Subcutaneous adipose tissue (tissue), 4 donors: ENCODE results near the gene CCDC73. TPM values are rescaled to one million over a fixed set of nuclear protein-coding genes. Genes with fewer than 3 reads are reported as not detected.

ENCODE experiments used
- total RNA-seq, 4 donors: library from RNA; depleted of rRNA; stranded (reverse); fragments of >200 nt; gene quantifications; one replicate each; pipeline ENCODE4 v1.1.0, GENCODE V29; 2016
- TF ChIP-seq, protein P1 (sequence below): fragments of 450-650 bp; IDR thresholded peaks from one replicate; pipeline ENCODE4 v1.5.1; 2016; ENCODE audit warnings: low read depth, mild to moderate bottlenecking, control low read depth, antibody characterized with exemption, moderate library complexity

Gene CCDC73
- total RNA-seq, 4 donors from 2014 or later, result 0.17 TPM; not detected in 3

DNA sequence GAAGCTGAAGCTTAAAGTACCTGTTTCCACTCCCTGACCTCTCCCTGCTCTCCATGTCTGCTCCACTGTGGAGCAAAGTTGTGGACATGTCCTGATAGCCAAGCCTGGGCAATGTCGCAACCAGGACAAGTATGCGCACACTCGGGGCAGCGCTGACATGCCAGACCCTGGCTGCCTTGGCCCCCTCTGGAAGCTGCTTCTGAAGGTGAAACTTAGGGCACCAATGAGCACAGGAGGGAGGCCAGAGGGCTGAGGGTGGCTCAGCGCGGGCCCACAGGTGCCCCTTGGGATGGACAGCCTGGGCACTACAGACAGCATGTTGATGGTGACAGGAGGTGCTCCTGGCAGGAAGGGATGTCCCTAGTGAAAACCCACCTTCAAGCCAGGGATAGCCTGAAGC is 90.2 kb downstream of the CCDC73 start:
- TF ChIP-seq, protein P1, sequence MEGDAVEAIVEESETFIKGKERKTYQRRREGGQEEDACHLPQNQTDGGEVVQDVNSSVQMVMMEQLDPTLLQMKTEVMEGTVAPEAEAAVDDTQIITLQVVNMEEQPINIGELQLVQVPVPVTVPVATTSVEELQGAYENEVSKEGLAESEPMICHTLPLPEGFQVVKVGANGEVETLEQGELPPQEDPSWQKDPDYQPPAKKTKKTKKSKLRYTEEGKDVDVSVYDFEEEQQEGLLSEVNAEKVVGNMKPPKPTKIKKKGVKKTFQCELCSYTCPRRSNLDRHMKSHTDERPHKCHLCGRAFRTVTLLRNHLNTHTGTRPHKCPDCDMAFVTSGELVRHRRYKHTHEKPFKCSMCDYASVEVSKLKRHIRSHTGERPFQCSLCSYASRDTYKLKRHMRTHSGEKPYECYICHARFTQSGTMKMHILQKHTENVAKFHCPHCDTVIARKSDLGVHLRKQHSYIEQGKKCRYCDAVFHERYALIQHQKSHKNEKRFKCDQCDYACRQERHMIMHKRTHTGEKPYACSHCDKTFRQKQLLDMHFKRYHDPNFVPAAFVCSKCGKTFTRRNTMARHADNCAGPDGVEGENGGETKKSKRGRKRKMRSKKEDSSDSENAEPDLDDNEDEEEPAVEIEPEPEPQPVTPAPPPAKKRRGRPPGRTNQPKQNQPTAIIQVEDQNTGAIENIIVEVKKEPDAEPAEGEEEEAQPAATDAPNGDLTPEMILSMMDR, result no peak

- TF ChIP-seq, protein P1, result no peak
These were observed 92.8 kb downstream of the CCDC73 start for GRCh38 chr11:32701616-32702015.

DNA sequence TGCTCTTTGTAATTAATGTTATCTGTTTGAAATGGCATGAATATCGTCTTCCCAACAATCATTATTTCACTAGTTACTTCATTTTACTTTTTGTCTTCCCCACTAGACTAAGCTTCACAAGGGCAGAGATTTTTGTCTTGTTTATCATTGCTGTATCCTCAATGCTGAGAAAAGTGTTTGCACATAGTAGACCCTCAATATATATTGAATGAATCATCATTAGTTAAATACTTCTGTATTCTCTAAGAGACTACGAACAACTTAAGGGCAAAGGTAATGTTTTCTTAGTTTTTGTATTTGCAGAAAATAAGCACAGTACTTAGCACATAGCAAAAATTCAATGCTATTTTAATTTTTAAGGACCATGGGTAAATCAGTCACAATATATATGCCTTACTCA is 95.9 kb downstream of the CCDC73 start:
- TF ChIP-seq, protein P1, result no peak

DNA sequence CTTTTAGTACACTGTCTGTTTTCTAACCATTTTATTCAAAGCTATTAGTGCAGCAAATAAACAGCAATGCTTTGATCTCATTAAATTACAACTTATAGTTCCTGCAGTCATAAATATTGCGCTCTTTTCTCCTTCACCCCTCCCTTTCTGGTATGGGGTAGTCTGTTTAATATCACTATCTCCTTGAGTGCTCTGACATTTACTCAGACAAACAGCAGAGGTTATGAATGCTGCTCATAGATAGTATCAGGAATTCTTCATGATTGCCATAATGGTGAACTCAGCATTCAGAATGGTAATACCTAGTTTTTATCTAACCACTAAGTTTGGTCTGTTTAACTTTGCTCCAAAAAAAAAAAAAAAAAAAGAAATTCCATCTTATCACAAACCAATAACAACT is 123.4 kb downstream of the CCDC73 start:
- TF ChIP-seq, protein P1, result no peak

DNA sequence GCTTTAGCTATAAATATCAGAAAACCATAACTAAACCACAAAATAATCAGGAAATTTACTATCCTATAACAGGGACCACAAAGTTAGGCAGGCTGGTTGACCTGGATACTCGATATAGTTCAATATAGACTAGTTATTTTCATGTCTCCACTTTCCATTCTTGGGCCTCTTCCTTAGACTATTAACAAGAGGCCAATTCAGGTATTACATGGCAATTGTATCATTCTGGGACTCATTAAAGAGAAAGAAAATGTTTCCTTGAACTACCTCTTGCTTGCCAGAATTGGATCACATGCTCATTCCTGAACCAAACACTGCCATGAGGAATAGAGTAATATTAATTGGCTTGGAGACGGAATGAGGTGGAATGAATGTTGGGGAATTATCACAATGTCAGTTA is 134.8 kb downstream of the CCDC73 start:
- TF ChIP-seq, protein P1, result no peak

DNA sequence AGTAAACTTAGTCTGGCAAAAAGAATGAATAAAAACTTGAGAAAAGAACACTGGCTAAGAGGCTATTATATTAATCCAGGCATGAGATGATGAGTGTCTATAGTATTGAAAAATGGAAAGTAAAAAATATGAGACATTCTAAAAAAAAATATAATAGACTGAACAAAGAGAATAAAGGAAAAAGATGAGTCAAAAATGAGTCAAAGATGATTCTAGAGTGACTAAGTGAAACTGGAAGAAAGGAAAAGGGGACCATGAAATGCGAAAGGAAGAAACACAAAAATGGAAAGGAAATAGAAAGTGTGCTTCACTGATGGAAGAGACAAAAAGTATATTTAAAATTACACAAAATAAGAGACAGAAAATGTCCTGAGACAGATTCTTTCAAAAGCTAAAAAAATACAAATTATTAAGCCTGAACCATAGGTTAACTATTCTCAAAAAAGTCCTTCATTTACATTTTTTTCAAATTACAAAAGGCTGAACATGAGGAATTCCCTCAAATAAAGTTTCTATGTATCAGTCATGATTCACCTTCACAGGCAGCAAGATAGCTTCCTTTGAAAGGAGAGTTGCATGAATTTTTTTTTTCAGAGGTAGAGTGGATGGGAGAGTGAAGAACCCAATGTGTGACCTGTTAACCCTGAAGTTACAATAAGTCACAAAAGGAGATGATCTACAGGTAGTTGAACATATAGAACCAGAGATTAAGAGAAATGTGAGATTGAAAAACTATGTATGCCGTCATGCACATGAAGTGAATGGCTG is 135.6 kb downstream of the CCDC73 start:
- TF ChIP-seq, protein P1, result no peak

- TF ChIP-seq, protein P1, result no peak
These were observed 150.9 kb downstream of the CCDC73 start for GRCh38 chr11:32643526-32643925.
